ENCODE results near the gene GAL3ST1. TPM values are rescaled to one million over a fixed set of nuclear protein-coding genes. Genes with fewer than 3 reads are reported as not detected.
"Not testable (repeated sequence)": the region's sequence is repeated elsewhere in the genome, so short reads cannot be mapped to it uniquely, and the experiment has no call there.

GAL3ST1 gene
- total RNA-seq, 1 donor from 2014 or later = 1.4 TPM

DNA sequence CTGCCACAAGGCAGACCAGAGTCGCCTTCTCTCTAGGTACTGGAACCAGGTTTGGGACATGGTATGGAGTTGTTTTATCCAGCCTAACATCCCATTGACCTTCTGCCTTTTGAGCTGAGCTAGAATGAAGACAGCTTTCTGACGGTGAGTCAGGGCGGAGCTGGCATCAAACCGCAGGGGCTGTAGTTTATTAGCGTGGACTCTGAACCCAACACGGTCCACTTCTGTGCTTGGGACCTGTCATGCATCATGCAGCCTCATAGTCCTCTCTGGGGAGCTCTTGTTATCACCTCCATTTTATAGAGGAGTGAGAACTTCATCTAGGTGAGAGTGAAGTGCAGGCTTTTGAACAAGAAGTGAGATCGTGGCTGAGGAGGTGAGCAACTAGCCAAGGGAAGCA is 8.3 kb downstream of the GAL3ST1 start:
- peak; percentile 78 for ATAC-seq
- DNase-seq (ENCODE audit: low spot score) = no peak

DNA sequence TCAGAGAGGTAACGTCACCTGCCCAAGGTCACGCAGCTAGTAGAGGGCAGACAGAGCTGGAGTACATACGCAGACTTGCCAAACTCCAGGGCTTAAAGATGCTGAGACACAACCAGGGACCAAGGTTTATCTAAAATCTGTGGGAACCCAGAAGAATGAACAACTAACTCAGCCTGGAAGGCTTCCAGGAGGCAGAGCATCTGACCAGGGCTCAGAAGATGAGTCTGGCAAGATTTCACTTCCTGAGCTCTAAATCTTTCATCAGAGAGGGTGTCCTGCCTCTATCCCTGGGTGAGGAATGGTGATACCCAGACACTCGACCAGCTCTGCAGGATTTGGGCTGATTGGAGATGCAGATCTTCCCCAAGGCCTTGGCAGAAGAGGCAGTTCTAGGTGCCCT is 9.1 kb downstream of the GAL3ST1 start:
- ATAC-seq (no peak), DNase-seq (ENCODE audit: low spot score) (no peak)

GRCh38 chr22:30564761-30565119 is 9.7 kb downstream of the GAL3ST1 start:
- no peak for ATAC-seq
- no peak for DNase-seq (ENCODE audit: low spot score)

GRCh38 chr22:30564045-30564760 is 10.3 kb downstream of the GAL3ST1 start:
- ATAC-seq = no peak
- no peak for DNase-seq (ENCODE audit: low spot score)

DNA sequence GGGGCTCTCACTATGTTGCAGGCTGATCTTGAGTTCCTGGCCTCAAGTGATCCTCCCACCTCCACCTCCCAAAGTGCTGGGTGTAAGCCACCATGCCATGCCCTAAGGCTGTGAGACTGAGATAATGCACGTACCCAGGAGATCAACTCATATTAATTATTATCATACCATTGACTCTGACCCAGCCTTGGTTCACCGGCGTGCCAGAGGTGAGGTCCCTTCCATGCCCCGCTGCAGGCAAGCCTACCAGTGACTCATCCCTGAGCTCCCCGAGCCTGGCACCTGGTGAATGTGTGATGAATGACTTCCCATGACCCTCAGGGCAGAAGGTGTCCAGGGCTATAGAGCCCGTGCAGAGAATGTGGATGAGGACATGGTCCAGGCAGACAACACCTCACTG is 12.1 kb downstream of the GAL3ST1 start:
- DNase-seq (ENCODE audit: low spot score) (no peak), ATAC-seq (no peak)

DNA sequence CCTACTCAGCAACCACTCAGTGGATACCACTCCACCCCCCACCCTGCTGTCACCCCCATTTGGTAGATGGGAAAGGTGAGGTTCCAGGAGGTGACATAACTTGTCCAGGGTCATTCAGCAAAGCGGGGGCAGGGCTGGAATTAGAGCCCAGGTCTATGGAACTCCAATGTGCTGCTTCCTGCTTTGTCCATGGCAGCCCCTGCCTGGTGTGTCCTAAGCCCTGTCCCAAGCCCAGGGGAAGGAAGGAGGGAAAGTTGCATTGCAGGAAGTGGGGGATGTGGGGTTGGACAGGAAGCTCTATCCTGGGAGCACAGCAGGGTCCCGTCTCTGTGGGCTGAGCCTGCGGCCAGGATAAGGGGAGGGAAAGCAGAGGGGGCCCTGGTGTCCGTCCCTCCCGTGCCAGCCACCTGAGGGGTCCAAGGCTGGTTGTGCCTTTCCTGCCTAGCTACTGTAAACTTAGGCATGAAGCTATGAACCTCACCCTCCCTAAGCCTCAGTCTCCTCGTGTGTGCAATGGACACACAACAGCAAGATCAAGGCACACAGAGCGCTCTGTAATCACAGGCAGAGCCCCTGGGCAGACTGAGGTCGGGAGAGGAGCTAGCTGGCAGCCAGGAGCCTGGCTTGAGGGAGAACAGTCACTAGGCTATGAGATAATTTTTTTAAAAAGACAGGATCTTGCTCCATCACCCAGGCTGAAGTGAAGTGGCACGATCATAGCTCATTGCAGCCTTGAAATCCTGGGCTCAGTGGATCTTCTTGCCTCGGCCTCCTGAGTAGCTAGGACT is 12.9 kb downstream of the GAL3ST1 start:
- DNase-seq (ENCODE audit: low spot score) (no peak), ATAC-seq (no peak)

GRCh38 chr22:30560643-30561202 is 13.7 kb downstream of the GAL3ST1 start:
- ATAC-seq = not testable (repeated sequence)

DNA sequence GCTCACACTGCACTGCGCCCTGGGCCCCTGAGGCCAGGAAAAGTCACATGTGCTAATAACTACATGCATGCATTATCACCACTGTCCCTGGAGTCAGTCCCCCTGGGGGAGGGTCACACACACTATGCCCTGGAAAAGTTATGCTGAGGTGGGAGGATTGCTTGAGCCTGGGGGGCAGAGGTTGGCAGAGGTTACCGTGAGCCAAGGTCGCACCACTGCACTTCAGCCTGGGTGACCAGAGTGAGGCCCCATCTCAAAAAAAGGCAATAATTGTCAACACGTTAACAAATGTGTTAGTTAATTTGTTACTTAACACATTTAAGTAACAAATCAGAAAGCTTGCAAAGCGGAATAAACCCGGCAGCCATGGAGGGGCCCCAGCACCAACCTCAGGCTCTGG is 14.6 kb downstream of the GAL3ST1 start:
- DNase-seq (ENCODE audit: low spot score) = no peak
- no peak for ATAC-seq

More at GRCh38 chr22:30560643-30561202, 13.7 kb downstream of the GAL3ST1 start:
- not testable (repeated sequence) for DNase-seq (ENCODE audit: low spot score)

- ATAC-seq (no peak), DNase-seq (ENCODE audit: low spot score) (no peak)
Observed at GRCh38 chr22:30557243-30557642, 17.2 kb downstream of the GAL3ST1 start.

- peak; percentile 65 for ATAC-seq
- DNase-seq (ENCODE audit: low spot score) = no peak
Observed at GRCh38 chr22:30556388-30556787, 18.1 kb downstream of the GAL3ST1 start.

DNA sequence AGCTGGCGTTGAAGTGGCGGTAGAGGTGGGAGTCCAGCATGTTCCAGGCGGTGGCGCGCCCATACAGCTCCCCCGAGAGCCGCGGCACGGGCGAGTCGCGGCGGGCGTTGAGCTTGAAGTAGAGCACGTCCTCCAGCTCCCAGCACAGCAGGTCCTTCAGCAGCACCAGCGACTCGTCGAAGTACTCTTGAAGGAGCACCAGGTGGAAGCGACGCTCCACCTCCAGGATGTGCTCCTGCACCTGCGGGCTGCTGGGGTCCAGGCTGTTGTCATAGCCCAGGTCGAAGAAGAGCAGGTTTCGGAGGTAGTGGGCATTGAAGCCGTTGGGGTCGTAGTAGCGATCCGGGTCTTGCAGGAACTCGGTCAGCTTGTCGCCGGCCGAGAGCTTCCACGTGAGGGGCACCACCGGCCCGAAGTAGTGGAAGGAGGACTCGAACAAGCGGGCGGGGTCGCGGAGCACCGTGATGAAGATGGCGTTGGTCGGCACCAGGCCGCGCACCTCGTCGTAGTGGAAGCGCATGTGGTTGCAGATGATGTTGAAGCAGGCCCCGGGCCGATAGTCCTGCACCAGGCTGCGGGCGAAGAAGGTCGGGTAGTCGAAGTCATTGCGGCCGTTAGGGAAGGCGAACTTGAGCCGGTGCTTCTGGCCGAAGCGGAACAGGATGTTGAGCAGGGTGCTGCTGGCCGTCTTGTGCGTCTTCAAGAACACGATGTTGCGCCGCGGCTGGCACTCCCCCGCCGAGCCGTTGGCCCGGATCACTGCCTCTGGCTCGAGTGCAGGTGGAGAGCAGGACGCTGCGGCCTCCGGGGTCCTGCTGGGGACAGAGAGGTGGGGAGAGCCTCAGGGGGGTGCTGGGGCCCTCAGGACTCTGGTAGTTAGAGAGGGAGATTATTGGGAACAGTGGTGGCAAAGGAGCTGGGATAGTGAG is 18.9 kb downstream of the GAL3ST1 start:
- DNase-seq (ENCODE audit: low spot score) = no peak
- no peak for ATAC-seq

GRCh38 chr22:30553971-30554370 is 20.5 kb downstream of the GAL3ST1 start:
- DNase-seq (ENCODE audit: low spot score) (no peak), ATAC-seq (no peak)

DNA sequence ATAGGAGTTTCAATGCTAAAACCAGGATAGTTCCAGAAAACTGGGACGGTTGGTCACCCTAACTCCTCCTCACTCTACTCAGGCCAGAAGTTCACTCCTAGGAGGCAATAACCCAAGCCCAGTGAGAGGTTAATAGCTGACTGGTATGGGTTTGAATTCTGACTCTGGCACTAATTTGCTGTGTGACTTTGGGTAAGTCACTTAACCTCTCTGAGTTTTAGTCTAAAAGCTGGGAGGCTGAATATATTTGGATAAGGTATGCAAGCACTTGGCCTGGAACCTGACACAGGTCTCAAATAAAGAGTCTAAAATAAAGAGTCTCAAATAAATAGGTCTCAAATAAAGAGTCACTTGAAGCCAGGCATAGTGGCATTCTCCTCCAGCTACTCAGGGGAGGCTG is 21.7 kb downstream of the GAL3ST1 start:
- ATAC-seq (no peak), DNase-seq (ENCODE audit: low spot score) (no peak)

- not testable (repeated sequence) for DNase-seq (ENCODE audit: low spot score); ATAC-seq
Observed at GRCh38 chr22:30551813-30552212, 22.7 kb downstream of the GAL3ST1 start.

- no peak for DNase-seq (ENCODE audit: low spot score)
- no peak for ATAC-seq
Observed at GRCh38 chr22:30547188-30547587, 27.3 kb downstream of the GAL3ST1 start.

- ATAC-seq = no peak
Observed at GRCh38 chr22:30546616-30547015, 27.8 kb downstream of the GAL3ST1 start, which contains the start of gene SEC14L6. Gene SEC14L6, minus strand, starts transcription at chr22:30546741. Its CDS starts 59 bp downstream, at chr22:30546682.

DNA sequence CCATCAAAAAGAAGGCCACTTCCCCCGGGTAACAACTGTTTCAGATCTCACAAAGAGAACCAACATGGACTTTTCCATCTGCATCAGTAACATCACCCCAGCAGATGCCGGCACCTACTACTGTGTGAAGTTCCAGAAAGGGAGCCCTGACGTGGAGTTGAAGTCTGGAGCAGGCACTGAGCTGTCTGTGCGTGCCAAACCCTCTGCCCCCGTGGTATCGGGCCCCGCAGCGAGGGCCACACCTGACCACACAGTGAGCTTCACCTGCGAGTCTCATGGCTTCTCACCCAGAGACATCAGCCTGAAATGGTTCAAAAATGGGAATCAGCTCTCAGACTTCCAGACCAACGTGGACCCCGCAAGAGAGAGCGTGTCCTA is 31.7 kb downstream of the GAL3ST1 start:
- DNase-seq (ENCODE audit: low spot score) (no peak), ATAC-seq (no peak)

More at GRCh38 chr22:30546616-30547015, 27.8 kb downstream of the GAL3ST1 start, which contains the start of gene SEC14L6:
- no peak for DNase-seq (ENCODE audit: low spot score)

DNA sequence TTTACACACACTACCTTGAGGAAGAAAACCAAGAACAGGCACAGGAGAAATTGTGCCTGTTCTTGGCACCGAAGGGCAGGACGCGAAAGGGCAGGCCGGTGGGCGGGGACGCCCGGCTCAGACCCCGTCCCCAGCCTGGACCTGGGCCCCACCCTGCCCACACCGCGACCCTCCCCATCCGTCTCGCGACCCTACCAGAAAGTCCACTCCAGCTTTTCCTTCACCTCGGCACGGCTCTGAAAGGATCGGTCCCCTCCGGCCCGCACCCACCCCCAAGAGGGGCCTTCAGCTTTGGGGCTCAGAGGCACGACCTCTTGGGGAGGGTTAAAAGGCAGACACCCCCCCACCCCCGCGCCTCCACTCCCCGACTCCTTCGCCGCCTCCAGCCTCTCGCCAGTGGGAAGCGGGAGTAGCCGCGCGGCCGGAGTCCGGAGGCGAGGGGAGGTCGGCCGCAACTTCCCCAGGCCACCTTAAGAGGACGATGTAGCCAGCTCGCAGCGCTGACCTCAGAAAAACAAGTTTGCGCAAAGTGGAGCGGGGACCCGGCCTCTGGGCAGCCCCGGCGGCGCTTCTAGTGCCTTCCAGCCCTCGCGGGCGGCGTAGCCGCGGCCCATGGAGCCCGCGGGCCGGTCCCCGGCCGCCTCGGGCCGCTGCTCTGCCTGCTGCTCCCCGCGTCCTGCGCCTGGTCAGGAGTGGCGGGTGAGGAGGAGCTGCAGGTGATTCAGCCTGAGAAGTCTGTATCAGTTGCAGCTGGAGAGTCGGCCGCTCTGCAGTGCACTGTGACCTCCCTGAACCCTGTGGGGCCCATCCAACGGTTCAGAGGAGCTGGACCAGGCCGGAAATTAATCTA is 32.3 kb downstream of the GAL3ST1 start:
- DNase-seq (ENCODE audit: low spot score) = no peak
- ATAC-seq = peak; percentile 82

DNA sequence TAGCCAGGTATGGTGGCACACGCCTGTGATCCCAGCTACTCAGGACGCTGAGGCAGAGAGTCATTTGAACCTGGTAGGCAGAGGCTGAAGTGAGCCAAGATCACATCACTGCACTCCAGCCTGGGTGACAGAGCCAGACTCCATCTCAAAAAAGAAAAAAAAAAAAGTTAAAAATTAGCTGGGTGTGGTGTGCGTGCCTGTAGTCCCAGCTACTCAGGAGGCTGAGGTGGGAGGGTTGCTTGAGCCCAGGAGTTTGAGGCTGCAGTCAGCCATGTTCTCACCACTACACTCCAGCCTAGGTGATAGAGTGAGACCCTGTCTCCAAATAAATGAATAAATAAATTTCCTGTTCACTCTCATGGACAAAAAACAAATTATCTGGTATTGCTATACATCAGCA is 33.0 kb downstream of the GAL3ST1 start:
- not testable (repeated sequence) for DNase-seq (ENCODE audit: low spot score); ATAC-seq

- ATAC-seq (no peak), DNase-seq (ENCODE audit: low spot score) (no peak)
Observed at GRCh38 chr22:30539368-30539767, 35.1 kb downstream of the GAL3ST1 start.

Data from left lobe of liver (tissue), 2 donors.